ENCODE results near the gene CLEC3A.

CLEC3A gene, protein sequence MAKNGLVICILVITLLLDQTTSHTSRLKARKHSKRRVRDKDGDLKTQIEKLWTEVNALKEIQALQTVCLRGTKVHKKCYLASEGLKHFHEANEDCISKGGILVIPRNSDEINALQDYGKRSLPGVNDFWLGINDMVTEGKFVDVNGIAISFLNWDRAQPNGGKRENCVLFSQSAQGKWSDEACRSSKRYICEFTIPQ

GRCh38 chr16:78022347-78023060 is at the start of gene CLEC3A:
Gene CLEC3A (plus strand): TSS chr16:78022548. CDS start chr16:78022627, 79 bp downstream.
- DNase-seq, result no peak
- Histone ChIP-seq H3K27ac (no peak within 1 kb of the TSS), H3K4me3 (ENCODE audit: low read depth, low read length) (no peak within 1 kb of the TSS), H3K36me3 (replicated peaks) (no peaks in the 10 kb centered on the region), H3K27me3 (replicated peaks) (no peaks in the 10 kb centered on the region)
- TF ChIP-seq, protein P1, sequence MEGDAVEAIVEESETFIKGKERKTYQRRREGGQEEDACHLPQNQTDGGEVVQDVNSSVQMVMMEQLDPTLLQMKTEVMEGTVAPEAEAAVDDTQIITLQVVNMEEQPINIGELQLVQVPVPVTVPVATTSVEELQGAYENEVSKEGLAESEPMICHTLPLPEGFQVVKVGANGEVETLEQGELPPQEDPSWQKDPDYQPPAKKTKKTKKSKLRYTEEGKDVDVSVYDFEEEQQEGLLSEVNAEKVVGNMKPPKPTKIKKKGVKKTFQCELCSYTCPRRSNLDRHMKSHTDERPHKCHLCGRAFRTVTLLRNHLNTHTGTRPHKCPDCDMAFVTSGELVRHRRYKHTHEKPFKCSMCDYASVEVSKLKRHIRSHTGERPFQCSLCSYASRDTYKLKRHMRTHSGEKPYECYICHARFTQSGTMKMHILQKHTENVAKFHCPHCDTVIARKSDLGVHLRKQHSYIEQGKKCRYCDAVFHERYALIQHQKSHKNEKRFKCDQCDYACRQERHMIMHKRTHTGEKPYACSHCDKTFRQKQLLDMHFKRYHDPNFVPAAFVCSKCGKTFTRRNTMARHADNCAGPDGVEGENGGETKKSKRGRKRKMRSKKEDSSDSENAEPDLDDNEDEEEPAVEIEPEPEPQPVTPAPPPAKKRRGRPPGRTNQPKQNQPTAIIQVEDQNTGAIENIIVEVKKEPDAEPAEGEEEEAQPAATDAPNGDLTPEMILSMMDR (IDR thresholded peaks at IDR 0.05; ENCODE audit: low read depth, low read length, missing control alignments), result no peak
- in situ Hi-C loops (cut with HindIII; ENCODE audit: low pct_ligation_motif_present, low sequenced_read_pairs), result no loop called here

GRCh38 chr16:77974883-77975282 is 47.5 kb upstream of the CLEC3A start:
- in situ Hi-C loops (cut with HindIII; ENCODE audit: low pct_ligation_motif_present, low sequenced_read_pairs), result loop anchor here (25.0 kb wide), 1 partner anchor 288 kb away; no protein-coding TSS in a partner anchor
- peak; percentile 2 for DNase-seq
- H3K27ac ChIP-seq, result no peak overlapping the region
- no peaks in the 10 kb centered on the region for H3K27me3 ChIP-seq (replicated peaks)
- TF ChIP-seq, protein P1 (IDR thresholded peaks at IDR 0.05; ENCODE audit: low read depth, low read length, missing control alignments), result no peak
- no peak overlapping the region for H3K4me3 ChIP-seq (ENCODE audit: low read depth, low read length)
- no peaks in the 10 kb centered on the region for H3K36me3 ChIP-seq (replicated peaks)

GRCh38 chr16:77975942-77976341 is 46.4 kb upstream of the CLEC3A start:
- Histone ChIP-seq H3K27me3 (replicated peaks) (no peaks in the 10 kb centered on the region), H3K27ac (no peak overlapping the region), H3K4me3 (ENCODE audit: low read depth, low read length) (no peak overlapping the region), H3K36me3 (replicated peaks) (no peaks in the 10 kb centered on the region)
- in situ Hi-C loops (cut with HindIII; ENCODE audit: low pct_ligation_motif_present, low sequenced_read_pairs), result no loop called here
- DNase-seq, result no peak
- TF ChIP-seq, protein P1 (IDR thresholded peaks at IDR 0.05; ENCODE audit: low read depth, low read length, missing control alignments), result no peak

DNA sequence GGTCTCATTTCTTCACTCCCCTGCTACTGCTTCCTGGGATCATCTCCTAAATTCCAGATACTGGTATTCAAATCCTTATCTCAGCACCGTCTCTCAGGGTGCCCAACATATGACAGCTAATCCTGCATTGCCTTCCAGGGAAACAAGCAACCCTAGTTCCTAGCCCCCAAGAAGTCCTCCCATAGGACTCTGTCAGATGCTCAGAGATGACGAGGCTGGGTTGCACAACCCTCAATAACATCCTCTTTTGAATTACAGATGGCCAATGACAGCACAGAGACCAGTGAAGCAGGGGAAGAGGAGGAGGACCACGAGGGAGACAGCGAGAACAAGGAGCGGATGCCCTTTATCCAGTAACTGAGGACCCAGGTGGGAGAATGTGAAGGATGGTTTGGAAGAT is 45.0 kb upstream of the CLEC3A start:
- TF ChIP-seq, protein P1 (IDR thresholded peaks at IDR 0.05; ENCODE audit: low read depth, low read length, missing control alignments), result no peak
- Histone ChIP-seq H3K36me3 (replicated peaks) (no peaks in the 10 kb centered on the region), H3K27ac (no peak overlapping the region), H3K27me3 (replicated peaks) (no peaks in the 10 kb centered on the region), H3K4me3 (ENCODE audit: low read depth, low read length) (no peak overlapping the region)
- in situ Hi-C loops (cut with HindIII; ENCODE audit: low pct_ligation_motif_present, low sequenced_read_pairs), result no loop called here
- DNase-seq, result no peak

DNA sequence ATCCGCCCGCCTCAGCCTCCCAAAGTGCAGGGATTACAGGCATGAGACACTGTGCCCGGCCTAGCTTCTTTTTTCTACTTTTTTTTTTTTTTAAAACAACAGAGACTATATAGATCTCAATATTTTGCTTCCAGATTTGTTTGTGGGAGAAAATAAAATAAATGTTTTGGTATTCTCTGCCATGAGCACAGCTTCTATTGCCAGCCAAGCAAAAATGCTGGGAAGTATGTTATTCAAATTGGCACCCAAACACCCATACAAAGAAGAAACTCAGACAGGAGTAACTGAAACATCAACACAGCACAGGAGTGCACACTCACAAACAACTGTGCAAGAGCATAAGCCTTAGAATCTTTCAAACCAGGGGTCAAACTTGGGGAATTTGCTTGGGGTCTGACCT is 37.2 kb upstream of the CLEC3A start:
- H3K36me3 ChIP-seq (replicated peaks), result no peaks in the 10 kb centered on the region
- DNase-seq, result no peak
- TF ChIP-seq, protein P1 (IDR thresholded peaks at IDR 0.05; ENCODE audit: low read depth, low read length, missing control alignments), result no peak
- H3K4me3 ChIP-seq (ENCODE audit: low read depth, low read length), result no peak overlapping the region
- H3K27me3 ChIP-seq (replicated peaks), result no peaks in the 10 kb centered on the region
- in situ Hi-C loops (cut with HindIII; ENCODE audit: low pct_ligation_motif_present, low sequenced_read_pairs), result no loop called here
- H3K27ac ChIP-seq, result no peak overlapping the region

All from brain microvascular endothelial cell (primary cell).